GM12878 (cell line): ENCODE data around the gene MRPL32. TPM values are rescaled to one million over a fixed set of nuclear protein-coding genes. Genes with fewer than 3 reads are reported as not detected.

Experiments used
- ATAC-seq: fragments of 200-7000 bp; cut with Tn5 transposase; 3 replicates; pipeline ENCODE4 v1.9.1; 2020; ENCODE audit warnings: mild to moderate bottlenecking, moderate library complexity
- BruUV-seq: library from RNA; stranded (reverse); fragments of 400-500 nt; replicated peaks from 2 replicates; lab custom pipeline; 2021; lab: Mats Ljungman, UMichigan
- CTCF ChIA-PET: fragments of 300-600 bp; sonication (Branson Sonifier 250); formaldehyde crosslinking; extraction: SDS; loops from one replicate; lab custom pipeline; 2021; ENCODE audit warnings: inconsistent platforms; lab: Yijun Ruan, JAX
- POLR2A ChIA-PET: fragments of 350-600 bp; formaldehyde crosslinking; extraction: SDS; loops from one replicate; lab custom pipeline; 2021; ENCODE audit warnings: inconsistent platforms; lab: Charles Lee
- RAD21 ChIA-PET: fragments of 300-600 bp; sonication (Branson Sonifier 250); formaldehyde crosslinking; loops from one replicate; lab custom pipeline; 2023; ENCODE audit warnings: antibody characterized with exemption; ENCODE audit not compliant: unreplicated experiment; lab: Charles Lee
- SMC1A ChIA-PET: fragments of 300-600 bp; sonication (Branson Sonifier 250); formaldehyde crosslinking; loops from one replicate; lab custom pipeline; 2023; ENCODE audit not compliant: unreplicated experiment, uncharacterized antibody; lab: Charles Lee
- DNase-seq: peaks from one replicate; pipeline ENCODE4 v3.0.0-alpha.2; 2011; ENCODE audit warnings: low read depth, low spot score
- FAIRE-seq: peaks from 3 replicates; lab custom pipeline; 2011; peaks lifted over from hg19 to GRCh38; lab: Jason Lieb, UNC
- H2AFZ ChIP-seq: 2 replicates; pipeline ENCODE4 v1.6.0; 2011; ENCODE audit warnings: low read depth, low read length, control low read depth; ENCODE audit not compliant: control insufficient read depth
- H3K27ac ChIP-seq: 2 replicates; pipeline ENCODE4 v1.5.1; 2011; ENCODE audit warnings: control low read depth; ENCODE audit not compliant: control insufficient read depth, insufficient read depth
- H3K27me3 ChIP-seq, 2 experiments: replicated peaks in 1 of 2; 2 replicates each; pipeline versions ENCODE4 v1.6.0 to v1.6.1; 2011; ENCODE audit warnings: low read length in 1 of 2; ENCODE audit not compliant: control insufficient read depth in 2 of 2, insufficient read depth in 2 of 2
- H3K36me3 ChIP-seq, 2 experiments: 2 replicates each; pipeline ENCODE4 v1.5.1; 2011; ENCODE audit warnings: low read length in 1 of 2; ENCODE audit not compliant: control insufficient read depth in 2 of 2, insufficient read depth in 2 of 2
- H3K4me1 ChIP-seq: 2 replicates; pipeline ENCODE4 v1.6.1; 2011; ENCODE audit warnings: mild to moderate bottlenecking, low read length, moderate library complexity, mixed read lengths; ENCODE audit not compliant: control insufficient read depth, insufficient read depth
- H3K4me2 ChIP-seq: 2 replicates; pipeline ENCODE4 v1.6.0; 2011; ENCODE audit warnings: control low read depth; ENCODE audit not compliant: control insufficient read depth, insufficient read depth
- H3K4me3 ChIP-seq: fragments of 200-600 bp; sonication (generic); 2 replicates; pipeline ENCODE4 v1.5.1; 2016
- H3K79me2 ChIP-seq: 2 replicates; pipeline ENCODE4 v1.6.0; 2011; ENCODE audit warnings: low read length; ENCODE audit not compliant: control insufficient read depth, insufficient read depth
- H3K9ac ChIP-seq: 2 replicates; pipeline ENCODE4 v1.8.0; 2011; ENCODE audit warnings: low read length, control low read depth, mixed read lengths; ENCODE audit not compliant: control insufficient read depth, insufficient read depth
- H3K9me3 ChIP-seq: replicated peaks from 3 replicates; pipeline ENCODE4 v1.5.1; 2011; ENCODE audit warnings: mild to moderate bottlenecking, low read length; ENCODE audit not compliant: control insufficient read depth, insufficient read depth
- H4K20me1 ChIP-seq: 2 replicates; pipeline ENCODE4 v1.6.0; 2011; ENCODE audit not compliant: control insufficient read depth, insufficient read depth
- BCL11A ChIP-seq: IDR thresholded peaks from 2 replicates; pipeline ENCODE4 v1.6.1; 2011; ENCODE audit warnings: low read depth, low read length
- BHLHE40 ChIP-seq, 2 experiments: fragments of 450-650 bp in 1 of 2; IDR thresholded peaks; 2 replicates each; pipeline ENCODE4 v1.6.1; 2011 to 2017; ENCODE audit warnings: low read depth in 2 of 2, borderline replicate concordance in 1 of 2, improper control_type of control experiment in 1 of 2, low read length in 1 of 2, mild to moderate bottlenecking in 1 of 2
- DPF2 ChIP-seq: fragments of 450-650 bp; IDR thresholded peaks from 2 replicates; pipeline ENCODE4 v1.6.1; 2017; ENCODE audit warnings: mild to moderate bottlenecking
- EED ChIP-seq: sonication (generic); IDR thresholded peaks from 2 replicates; pipeline ENCODE4 v1.6.1; 2016; ENCODE audit warnings: antibody characterized with exemption, low read depth
- ESRRA ChIP-seq: IDR thresholded peaks from 2 replicates; pipeline ENCODE4 v1.6.1; 2012; ENCODE audit warnings: mild to moderate bottlenecking, low read length, improper control_type of control experiment
- FOS ChIP-seq: IDR thresholded peaks from 3 replicates; pipeline ENCODE4 v1.6.1; 2011; ENCODE audit warnings: borderline replicate concordance; ENCODE audit not compliant: insufficient read length; ENCODE audit errors: extremely low read depth
- HDAC6 ChIP-seq: fragments of 200-600 bp; sonication (generic); IDR thresholded peaks from one replicate; pipeline ENCODE4 v1.8.0; 2017; ENCODE audit warnings: antibody characterized with exemption; ENCODE audit not compliant: unreplicated experiment
- IRF4 ChIP-seq: IDR thresholded peaks from 2 replicates; pipeline ENCODE4 v1.6.1; 2011; ENCODE audit warnings: low read depth, low read length
- NFIC ChIP-seq: IDR thresholded peaks from 2 replicates; pipeline ENCODE4 v1.6.1; 2012; ENCODE audit warnings: low read depth, mild to moderate bottlenecking, inconsistent platforms, low read length, moderate library complexity
- NRF1 ChIP-seq: conservative IDR thresholded peaks from 2 replicates; pipeline ENCODE4 v1.6.1; 2011; ENCODE audit warnings: mild to moderate bottlenecking, low read depth, low read length, improper control_type of control experiment
- PAX8 ChIP-seq: fragments of 450-650 bp; IDR thresholded peaks from 2 replicates; pipeline ENCODE4 v1.6.1; 2017; ENCODE audit warnings: mild to moderate bottlenecking, moderate library complexity
- SIX5 ChIP-seq: IDR thresholded peaks from 2 replicates; pipeline ENCODE4 v1.6.1; 2011; ENCODE audit warnings: mild to moderate bottlenecking, low read depth, low read length, moderate library complexity; ENCODE audit not compliant: severe bottlenecking
- SRF ChIP-seq, 2 experiments: IDR thresholded peaks; 2 replicates each; pipeline ENCODE4 v1.6.1; 2011; ENCODE audit warnings: low read depth in 2 of 2, low read length in 2 of 2, mild to moderate bottlenecking in 1 of 2, moderate library complexity in 1 of 2
- TBL1XR1 ChIP-seq: IDR thresholded peaks from 2 replicates; pipeline ENCODE4 v1.6.1; 2012; ENCODE audit warnings: low read depth, low read length, improper control_type of control experiment
- in situ Hi-C: fragments of 300-500 bp; cut with MboI; formaldehyde crosslinking; loops from 9 replicates; pipeline ENCODE4 v1.14.3; 2018; ENCODE audit warnings: mixed read lengths
- intact Hi-C: fragments of 100-400 bp; cut with micrococcal nuclease; formaldehyde crosslinking; loops from one replicate; pipeline ENCODE4 v1.14.2; 2022; ENCODE audit not compliant: unreplicated experiment
- polyA plus RNA-seq, 11 experiments: library from polyadenylated mRNA; depleted of rRNA in 4 of 11; unstranded in 6 of 11; stranded (reverse) in 5 of 11; fragments of >200 nt; fragmentation: Nextera tagmentation in 4 of 11; fragmentation: Illumina TruSeq in 1 of 11; extraction: Ambion mirVana in 4 of 11; extraction: Trizol in 1 of 11; gene quantifications; 1 replicate in 1 of 11; 2 replicates in 10 of 11; pipeline versions ENCODE4 v1.2.1 to v1.2.3, GENCODE V29; 2011 to 2016; ENCODE audit warnings: inconsistent platforms in 2 of 11, missing spikeins in 2 of 11, low read depth in 1 of 11
- total RNA-seq, 4 experiments: library from RNA; depleted of rRNA in 3 of 4; stranded (reverse); fragments of >200 nt in 3 of 4; fragmentation: Illumina TruSeq in 1 of 4; extraction: Trizol in 1 of 4; gene quantifications; 2 replicates each; pipeline versions ENCODE4 v1.2.1 to v1.2.3, GENCODE V29; 2013 to 2021
- TF ChIP-seq, protein P1 (sequence below): IDR thresholded peaks from 2 replicates; pipeline ENCODE4 v1.6.1; 2011; ENCODE audit warnings: low read depth, mild to moderate bottlenecking, low read length, moderate library complexity, borderline replicate concordance; ENCODE audit errors: extremely low read depth
- TF ChIP-seq, protein P2 (sequence below): fragments of 450-650 bp; formaldehyde crosslinking; IDR thresholded peaks from 2 replicates; pipeline ENCODE4 v1.4.0; 2022; ENCODE audit warnings: mild to moderate bottlenecking, moderate library complexity
- TF ChIP-seq, protein P3 (sequence below): fragments of 150-350 bp; IDR thresholded peaks from 2 replicates; pipeline ENCODE4 v1.6.1; 2016; ENCODE audit warnings: low read depth, low read length
- TF ChIP-seq, protein P4 (sequence below): IDR thresholded peaks from 2 replicates; pipeline ENCODE4 v1.6.1; 2011; ENCODE audit warnings: borderline replicate concordance, low read depth, mild to moderate bottlenecking, moderate library complexity, mixed read lengths, low read length; ENCODE audit not compliant: insufficient read depth; ENCODE audit errors: extremely low read length

The MRPL32 gene
- total and polyA plus RNA-seq, 10 of the 15 experiments (the other 5 are each of a cell fraction or from before 2014, with no cell fraction given), result 65.3 to 339 (median 112) TPM

GRCh38 chr7:42978496-42978895 lies 46.3 kb downstream of the MRPL32 start:
- Histone ChIP-seq H2AFZ (no peak overlapping the region), H4K20me1 (no peaks in the 10 kb centered on the region), H3K36me3 (no peaks in the 10 kb centered on the region), H3K27ac (no peak overlapping the region), H3K4me3 (no peak overlapping the region), H3K27me3 (no peaks in the 10 kb centered on the region), H3K4me2 (no peak overlapping the region), H3K9me3 (no peaks in the 10 kb centered on the region; the same call in 2 of the 3 replicates), H3K4me1 (no peaks in the 10 kb centered on the region), H3K9ac (no peak overlapping the region), H3K79me2 (no peaks in the 10 kb centered on the region)
- in situ Hi-C loops, result no loop called here
- ChIA-PET SMC1A (no interaction called here), POLR2A (no interaction called here), CTCF (no interaction called here), RAD21 (no interaction called here)
- FAIRE-seq, result no peak
- intact Hi-C loops, result no loop called here
- no TSS peak for BruUV-seq
- DNase-seq, result no peak
- no peak for ATAC-seq
- TF ChIP-seq NRF1 (no peak), SIX5 (no peak), SRF (IDR thresholded peaks at IDR 0.05; ENCODE audit: low read depth in 2 of 2, low read length in 2 of 2) (no peak), HDAC6 (no peak), FOS (no peak), BCL11A (no peak), DPF2 (no peak), BHLHE40 (IDR thresholded peaks at IDR 0.05; ENCODE audit: borderline replicate concordance in 1 of 2, low read depth in 2 of 2, low read length in 1 of 2) (no peak), PAX8 (no peak), NFIC (no peak), IRF4 (no peak), TBL1XR1 (no peak), ESRRA (no peak), EED (no peak)
- TF ChIP-seq, protein P1, sequence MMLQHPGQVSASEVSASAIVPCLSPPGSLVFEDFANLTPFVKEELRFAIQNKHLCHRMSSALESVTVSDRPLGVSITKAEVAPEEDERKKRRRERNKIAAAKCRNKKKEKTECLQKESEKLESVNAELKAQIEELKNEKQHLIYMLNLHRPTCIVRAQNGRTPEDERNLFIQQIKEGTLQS, result no peak
- TF ChIP-seq, protein P2, sequence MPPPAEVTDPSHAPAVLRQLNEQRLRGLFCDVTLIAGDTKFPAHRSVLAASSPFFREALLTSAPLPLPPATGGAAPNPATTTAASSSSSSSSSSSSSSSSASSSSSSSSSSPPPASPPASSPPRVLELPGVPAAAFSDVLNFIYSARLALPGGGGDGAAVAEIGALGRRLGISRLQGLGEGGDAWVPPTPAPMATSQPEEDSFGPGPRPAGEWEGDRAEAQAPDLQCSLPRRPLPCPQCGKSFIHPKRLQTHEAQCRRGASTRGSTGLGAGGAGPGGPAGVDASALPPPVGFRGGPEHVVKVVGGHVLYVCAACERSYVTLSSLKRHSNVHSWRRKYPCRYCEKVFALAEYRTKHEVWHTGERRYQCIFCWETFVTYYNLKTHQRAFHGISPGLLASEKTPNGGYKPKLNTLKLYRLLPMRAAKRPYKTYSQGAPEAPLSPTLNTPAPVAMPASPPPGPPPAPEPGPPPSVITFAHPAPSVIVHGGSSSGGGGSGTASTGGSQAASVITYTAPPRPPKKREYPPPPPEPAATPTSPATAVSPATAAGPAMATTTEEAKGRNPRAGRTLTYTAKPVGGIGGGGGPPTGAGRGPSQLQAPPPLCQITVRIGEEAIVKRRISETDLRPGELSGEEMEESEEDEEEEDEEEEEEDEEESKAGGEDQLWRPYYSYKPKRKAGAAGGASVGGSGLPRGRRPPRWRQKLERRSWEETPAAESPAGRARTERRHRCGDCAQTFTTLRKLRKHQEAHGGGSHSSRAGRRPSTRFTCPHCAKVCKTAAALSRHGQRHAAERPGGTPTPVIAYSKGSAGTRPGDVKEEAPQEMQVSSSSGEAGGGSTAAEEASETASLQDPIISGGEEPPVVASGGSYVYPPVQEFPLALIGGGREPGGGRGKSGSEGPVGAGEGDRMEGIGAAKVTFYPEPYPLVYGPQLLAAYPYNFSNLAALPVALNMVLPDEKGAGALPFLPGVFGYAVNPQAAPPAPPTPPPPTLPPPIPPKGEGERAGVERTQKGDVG, result no peak
- TF ChIP-seq, protein P3, sequence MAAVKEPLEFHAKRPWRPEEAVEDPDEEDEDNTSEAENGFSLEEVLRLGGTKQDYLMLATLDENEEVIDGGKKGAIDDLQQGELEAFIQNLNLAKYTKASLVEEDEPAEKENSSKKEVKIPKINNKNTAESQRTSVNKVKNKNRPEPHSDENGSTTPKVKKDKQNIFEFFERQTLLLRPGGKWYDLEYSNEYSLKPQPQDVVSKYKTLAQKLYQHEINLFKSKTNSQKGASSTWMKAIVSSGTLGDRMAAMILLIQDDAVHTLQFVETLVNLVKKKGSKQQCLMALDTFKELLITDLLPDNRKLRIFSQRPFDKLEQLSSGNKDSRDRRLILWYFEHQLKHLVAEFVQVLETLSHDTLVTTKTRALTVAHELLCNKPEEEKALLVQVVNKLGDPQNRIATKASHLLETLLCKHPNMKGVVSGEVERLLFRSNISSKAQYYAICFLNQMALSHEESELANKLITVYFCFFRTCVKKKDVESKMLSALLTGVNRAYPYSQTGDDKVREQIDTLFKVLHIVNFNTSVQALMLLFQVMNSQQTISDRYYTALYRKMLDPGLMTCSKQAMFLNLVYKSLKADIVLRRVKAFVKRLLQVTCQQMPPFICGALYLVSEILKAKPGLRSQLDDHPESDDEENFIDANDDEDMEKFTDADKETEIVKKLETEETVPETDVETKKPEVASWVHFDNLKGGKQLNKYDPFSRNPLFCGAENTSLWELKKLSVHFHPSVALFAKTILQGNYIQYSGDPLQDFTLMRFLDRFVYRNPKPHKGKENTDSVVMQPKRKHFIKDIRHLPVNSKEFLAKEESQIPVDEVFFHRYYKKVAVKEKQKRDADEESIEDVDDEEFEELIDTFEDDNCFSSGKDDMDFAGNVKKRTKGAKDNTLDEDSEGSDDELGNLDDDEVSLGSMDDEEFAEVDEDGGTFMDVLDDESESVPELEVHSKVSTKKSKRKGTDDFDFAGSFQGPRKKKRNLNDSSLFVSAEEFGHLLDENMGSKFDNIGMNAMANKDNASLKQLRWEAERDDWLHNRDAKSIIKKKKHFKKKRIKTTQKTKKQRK, result no peak
- TF ChIP-seq, protein P4, sequence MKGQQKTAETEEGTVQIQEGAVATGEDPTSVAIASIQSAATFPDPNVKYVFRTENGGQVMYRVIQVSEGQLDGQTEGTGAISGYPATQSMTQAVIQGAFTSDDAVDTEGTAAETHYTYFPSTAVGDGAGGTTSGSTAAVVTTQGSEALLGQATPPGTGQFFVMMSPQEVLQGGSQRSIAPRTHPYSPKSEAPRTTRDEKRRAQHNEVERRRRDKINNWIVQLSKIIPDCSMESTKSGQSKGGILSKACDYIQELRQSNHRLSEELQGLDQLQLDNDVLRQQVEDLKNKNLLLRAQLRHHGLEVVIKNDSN, result no peak
